Measurements from ENCODE around the gene PSMB2.

PSMB2 gene

DNA sequence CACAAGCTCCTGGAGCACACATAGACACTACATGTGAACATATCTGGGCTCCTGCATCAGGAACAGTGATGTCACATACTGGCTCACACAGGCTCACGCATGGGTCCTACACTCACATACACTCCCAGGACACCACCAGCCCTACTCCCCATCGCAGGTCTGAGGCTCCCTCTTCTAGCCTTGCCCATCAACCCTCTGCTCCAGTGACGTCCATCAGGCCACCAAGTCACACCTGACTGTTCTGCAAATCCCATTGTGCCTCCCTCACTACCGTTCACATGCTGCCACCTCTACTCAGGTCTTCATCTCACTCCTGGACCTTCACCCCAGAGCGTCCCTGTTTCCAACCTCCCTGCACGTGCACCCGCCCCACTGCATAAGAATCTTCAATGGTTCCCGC, 50.1 kb downstream of the PSMB2 start (continued):
- TF ChIP-seq ZNF561 (tag by site-specific recombination; IDR thresholded peaks at IDR 0.05; ENCODE audit: borderline replicate concordance) (no peak), YY1 (tag by site-specific recombination; IDR thresholded peaks at IDR 0.05) (no peak), ZNF37A (tag by site-specific recombination; IDR thresholded peaks at IDR 0.05) (no peak), MZF1 (tag by site-specific recombination; IDR thresholded peaks at IDR 0.05; ENCODE audit: borderline replicate concordance) (no peak), KLF7 (tag by site-specific recombination; IDR thresholded peaks at IDR 0.05; ENCODE audit: borderline replicate concordance) (no peak), ZNF394 (tag by site-specific recombination; IDR thresholded peaks at IDR 0.05; ENCODE audit: borderline replicate concordance) (no peak), ZNF175 (tag by site-specific recombination; IDR thresholded peaks at IDR 0.05) (no peak), ZNF157 (tag by site-specific recombination; IDR thresholded peaks at IDR 0.05) (no peak)
- TF ChIP-seq, protein P1, sequence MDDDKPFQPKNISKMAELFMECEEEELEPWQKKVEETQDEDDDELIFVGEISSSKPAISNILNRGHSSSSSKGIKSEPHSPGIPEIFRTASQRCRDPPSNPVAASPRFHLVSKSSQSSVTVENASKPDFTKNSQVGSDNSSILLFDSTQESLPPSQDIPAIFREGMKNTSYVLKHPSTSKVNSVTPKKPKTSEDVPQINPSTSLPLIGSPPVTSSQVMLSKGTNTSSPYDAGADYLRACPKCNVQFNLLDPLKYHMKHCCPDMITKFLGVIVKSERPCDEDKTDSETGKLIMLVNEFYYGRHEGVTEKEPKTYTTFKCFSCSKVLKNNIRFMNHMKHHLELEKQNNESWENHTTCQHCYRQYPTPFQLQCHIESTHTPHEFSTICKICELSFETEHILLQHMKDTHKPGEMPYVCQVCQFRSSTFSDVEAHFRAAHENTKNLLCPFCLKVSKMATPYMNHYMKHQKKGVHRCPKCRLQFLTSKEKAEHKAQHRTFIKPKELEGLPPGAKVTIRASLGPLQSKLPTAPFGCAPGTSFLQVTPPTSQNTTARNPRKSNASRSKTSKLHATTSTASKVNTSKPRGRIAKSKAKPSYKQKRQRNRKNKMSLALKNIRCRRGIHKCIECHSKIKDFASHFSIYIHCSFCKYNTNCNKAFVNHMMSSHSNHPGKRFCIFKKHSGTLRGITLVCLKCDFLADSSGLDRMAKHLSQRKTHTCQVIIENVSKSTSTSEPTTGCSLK (tag by site-specific recombination; IDR thresholded peaks at IDR 0.05): no peak

DNA sequence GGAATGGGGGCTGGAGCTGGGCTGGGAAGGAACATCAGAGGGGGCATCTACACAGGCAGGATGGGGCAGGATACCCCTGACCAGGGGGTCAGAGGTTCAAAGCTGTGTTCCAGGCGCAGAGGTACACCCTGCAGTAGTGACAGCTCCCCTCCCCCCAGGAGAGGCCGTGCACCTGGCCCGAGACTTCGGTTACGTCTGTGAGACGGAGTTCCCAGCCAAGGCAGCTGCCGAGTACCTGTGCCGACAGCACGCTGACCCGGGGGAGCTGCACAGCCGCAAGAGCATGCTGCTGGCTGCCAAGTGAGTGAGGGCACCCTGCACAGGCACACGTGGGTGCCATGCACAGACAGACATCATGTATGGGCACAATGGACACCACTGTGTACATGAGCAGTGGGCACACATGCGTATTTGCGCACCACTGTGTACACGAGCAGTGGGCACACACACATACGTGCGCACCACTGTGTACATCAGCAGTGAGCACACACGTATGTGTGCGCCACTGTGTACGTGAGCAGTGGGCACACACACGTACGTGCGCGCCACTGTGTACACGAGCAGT, 50.8 kb downstream of the PSMB2 start:
- POLR2A ChIA-PET: interaction anchor here (1.4 kb wide), 1 partner anchor 179 kb away, joined by 4 read pairs; the partner anchor contains the start of gene CLSPN
- TF ChIP-seq, protein P2, sequence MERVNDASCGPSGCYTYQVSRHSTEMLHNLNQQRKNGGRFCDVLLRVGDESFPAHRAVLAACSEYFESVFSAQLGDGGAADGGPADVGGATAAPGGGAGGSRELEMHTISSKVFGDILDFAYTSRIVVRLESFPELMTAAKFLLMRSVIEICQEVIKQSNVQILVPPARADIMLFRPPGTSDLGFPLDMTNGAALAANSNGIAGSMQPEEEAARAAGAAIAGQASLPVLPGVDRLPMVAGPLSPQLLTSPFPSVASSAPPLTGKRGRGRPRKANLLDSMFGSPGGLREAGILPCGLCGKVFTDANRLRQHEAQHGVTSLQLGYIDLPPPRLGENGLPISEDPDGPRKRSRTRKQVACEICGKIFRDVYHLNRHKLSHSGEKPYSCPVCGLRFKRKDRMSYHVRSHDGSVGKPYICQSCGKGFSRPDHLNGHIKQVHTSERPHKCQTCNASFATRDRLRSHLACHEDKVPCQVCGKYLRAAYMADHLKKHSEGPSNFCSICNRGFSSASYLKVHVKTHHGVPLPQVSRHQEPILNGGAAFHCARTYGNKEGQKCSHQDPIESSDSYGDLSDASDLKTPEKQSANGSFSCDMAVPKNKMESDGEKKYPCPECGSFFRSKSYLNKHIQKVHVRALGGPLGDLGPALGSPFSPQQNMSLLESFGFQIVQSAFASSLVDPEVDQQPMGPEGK (tag by site-specific recombination; IDR thresholded peaks at IDR 0.05): no peak
- TF ChIP-seq ZNF274 (IDR thresholded peaks at IDR 0.05; ENCODE audit: low read length): no peak
- no peak for TF ChIP-seq ZNF274 (tag by site-specific recombination; IDR thresholded peaks at IDR 0.05; ENCODE audit: borderline replicate concordance)
- 0 out of 2 replicates have a peak, but pooled peaks have one; percentile 32 for TF ChIP-seq ZNF792 (tag by site-specific recombination; IDR thresholded peaks at IDR 0.05)
- Histone ChIP-seq H3K4me1 (ENCODE audit: control insufficient read depth, insufficient read depth, low read length) (no peaks in the 10 kb centered on the region), H3K9me3 (ENCODE audit: control insufficient read depth, insufficient read depth, low read depth, low read length) (no peaks in the 10 kb centered on the region), H3K36me3 (ENCODE audit: control insufficient read depth in 2 of 2, insufficient read depth in 1 of 2, low read length in 2 of 2) (peaks cover 0 to 15% of the 10 kb centered on the region in 2 experiments; a peak in 1 of 3 replicates), H3K27ac (ENCODE audit: extremely low read depth, low read depth, low read length) (no peak overlapping the region), H3K4me3 (ENCODE audit: low read depth, low read length) (no peak overlapping the region)
- CTCF ChIA-PET: interaction anchor here (0.7 kb wide), 1 partner anchor 125 kb away, joined by 4 read pairs; no protein-coding TSS in a partner anchor

DNA sequence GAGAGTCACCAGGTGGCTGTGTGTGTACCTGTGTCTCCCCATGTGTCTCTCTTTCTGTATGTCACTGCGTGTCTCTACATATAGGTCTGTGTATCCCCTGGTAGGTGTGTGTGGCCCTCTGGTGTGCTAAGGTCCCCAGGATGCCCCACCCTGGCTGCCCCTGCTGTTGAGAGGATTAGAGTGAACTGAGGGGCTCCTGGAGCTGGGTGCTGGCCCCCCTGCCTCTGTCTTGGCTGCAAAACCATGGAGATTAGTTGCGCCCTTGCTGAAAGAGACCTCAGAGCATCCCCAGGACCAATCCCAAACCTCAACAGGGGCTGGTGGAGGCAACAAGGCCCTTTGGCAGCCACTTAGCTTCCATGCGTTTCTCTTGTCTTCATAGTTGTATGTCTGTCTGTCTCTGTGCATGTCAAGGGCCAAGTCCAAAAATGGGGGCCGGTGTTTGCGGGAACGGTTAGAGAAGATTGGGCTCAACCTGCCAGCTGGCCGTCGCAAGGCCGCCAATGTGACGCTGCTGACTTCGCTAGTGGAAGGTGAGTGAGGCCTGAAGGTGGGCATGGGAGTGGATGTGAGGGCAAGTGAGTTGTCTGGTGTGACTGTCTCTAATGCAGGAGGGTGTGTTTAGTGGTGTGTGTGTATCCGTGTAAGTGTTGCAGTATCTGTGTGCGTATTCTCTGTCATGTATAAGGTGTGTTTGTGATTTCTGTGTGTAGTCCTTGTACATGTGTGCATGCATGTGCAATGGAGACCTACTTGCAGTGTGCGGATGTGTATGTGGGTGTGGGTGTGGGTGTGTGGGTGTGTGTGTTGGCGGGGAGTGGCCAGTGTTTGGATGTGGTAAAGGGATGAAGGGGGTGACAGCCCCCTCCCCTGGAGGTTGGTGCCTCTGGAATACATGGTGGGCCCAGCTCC, 51.6 kb downstream of the PSMB2 start:
- Histone ChIP-seq H3K4me1 (ENCODE audit: control insufficient read depth, insufficient read depth, low read length) (no peaks in the 10 kb centered on the region), H3K9me3 (ENCODE audit: control insufficient read depth, insufficient read depth, low read depth, low read length) (no peaks in the 10 kb centered on the region), H3K36me3 (ENCODE audit: control insufficient read depth in 2 of 2, insufficient read depth in 1 of 2, low read length in 2 of 2) (peaks cover 0 to 12% of the 10 kb centered on the region in 2 experiments; a peak in 1 of 3 replicates), H3K27ac (ENCODE audit: extremely low read depth, low read depth, low read length) (no peak overlapping the region), H3K4me3 (ENCODE audit: low read depth, low read length) (no peak overlapping the region)
- POLR2A ChIA-PET: interaction anchor here (0.7 to 1.4 kb wide), 2 partner anchors 34 to 180 kb away, joined by 3 to 4 read pairs; partner anchors contain the start of gene CLSPN
- CTCF ChIA-PET: no interaction called here
- TF ChIP-seq ZNF335 (tag by site-specific recombination; conservative IDR thresholded peaks at IDR 0.05): no peak
- TF ChIP-seq, protein P3, sequence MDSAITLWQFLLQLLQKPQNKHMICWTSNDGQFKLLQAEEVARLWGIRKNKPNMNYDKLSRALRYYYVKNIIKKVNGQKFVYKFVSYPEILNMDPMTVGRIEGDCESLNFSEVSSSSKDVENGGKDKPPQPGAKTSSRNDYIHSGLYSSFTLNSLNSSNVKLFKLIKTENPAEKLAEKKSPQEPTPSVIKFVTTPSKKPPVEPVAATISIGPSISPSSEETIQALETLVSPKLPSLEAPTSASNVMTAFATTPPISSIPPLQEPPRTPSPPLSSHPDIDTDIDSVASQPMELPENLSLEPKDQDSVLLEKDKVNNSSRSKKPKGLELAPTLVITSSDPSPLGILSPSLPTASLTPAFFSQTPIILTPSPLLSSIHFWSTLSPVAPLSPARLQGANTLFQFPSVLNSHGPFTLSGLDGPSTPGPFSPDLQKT (IDR thresholded peaks at IDR 0.05; ENCODE audit: borderline replicate concordance, low read depth, low read length): no peak
- TF ChIP-seq ZFHX2 (tag by site-specific recombination; conservative IDR thresholded peaks at IDR 0.05): peak; percentile 87
- TF ChIP-seq, protein P4, sequence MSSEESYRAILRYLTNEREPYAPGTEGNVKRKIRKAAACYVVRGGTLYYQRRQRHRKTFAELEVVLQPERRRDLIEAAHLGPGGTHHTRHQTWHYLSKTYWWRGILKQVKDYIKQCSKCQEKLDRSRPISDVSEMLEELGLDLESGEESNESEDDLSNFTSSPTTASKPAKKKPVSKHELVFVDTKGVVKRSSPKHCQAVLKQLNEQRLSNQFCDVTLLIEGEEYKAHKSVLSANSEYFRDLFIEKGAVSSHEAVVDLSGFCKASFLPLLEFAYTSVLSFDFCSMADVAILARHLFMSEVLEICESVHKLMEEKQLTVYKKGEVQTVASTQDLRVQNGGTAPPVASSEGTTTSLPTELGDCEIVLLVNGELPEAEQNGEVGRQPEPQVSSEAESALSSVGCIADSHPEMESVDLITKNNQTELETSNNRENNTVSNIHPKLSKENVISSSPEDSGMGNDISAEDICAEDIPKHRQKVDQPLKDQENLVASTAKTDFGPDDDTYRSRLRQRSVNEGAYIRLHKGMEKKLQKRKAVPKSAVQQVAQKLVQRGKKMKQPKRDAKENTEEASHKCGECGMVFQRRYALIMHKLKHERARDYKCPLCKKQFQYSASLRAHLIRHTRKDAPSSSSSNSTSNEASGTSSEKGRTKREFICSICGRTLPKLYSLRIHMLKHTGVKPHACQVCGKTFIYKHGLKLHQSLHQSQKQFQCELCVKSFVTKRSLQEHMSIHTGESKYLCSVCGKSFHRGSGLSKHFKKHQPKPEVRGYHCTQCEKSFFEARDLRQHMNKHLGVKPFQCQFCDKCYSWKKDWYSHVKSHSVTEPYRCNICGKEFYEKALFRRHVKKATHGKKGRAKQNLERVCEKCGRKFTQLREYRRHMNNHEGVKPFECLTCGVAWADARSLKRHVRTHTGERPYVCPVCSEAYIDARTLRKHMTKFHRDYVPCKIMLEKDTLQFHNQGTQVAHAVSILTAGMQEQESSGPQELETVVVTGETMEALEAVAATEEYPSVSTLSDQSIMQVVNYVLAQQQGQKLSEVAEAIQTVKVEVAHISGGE (tag by site-specific recombination; conservative IDR thresholded peaks at IDR 0.05; ENCODE audit: low read depth): no peak
- TF ChIP-seq EGR2 (tag by site-specific recombination; IDR thresholded peaks at IDR 0.05; ENCODE audit: low read depth): peak; percentile 95

Data from HEK293 (cell line).